ENCODE data around the gene NKX2-3.

Gene NKX2-3

DNA sequence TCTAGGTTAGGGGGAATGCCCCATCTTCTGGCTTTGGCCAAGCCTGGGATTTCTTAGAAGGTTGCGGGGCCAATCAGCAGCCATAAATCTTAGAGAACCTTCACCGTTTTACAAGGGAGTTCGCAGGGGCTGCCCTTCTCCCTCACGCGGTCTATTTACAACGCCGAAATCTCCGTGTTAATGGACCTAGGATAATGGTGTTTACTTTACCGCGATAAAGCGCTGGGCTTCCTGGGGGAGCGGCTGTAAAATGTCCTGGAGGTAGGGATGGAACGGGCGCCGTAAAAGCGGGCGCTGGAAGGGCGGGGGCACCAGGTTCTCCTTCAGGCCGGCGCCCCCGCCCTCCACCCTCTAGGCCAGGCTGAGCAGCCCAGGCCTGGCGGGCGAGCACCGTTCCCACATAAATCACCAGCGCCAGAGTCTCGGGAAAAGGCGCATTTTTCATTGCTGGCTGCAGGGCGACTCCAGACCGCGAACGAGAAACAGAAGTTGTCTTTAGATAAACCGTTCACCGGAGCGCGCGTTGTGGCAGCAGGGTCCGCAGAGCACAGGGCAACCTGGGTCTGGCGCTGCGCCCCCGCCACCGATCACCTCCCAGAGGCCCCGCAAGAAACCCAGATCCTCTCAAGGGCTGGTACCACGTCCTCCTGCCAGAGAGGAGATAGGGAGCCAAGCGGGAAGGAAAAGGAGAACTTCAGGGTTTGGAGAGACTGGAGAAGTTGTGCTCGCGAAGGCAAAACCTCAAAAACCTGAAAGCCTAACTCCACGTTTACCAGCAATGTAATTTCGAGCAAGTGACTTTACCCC is 12.5 kb upstream of the NKX2-3 start:
- Histone ChIP-seq H3K36me3 (ENCODE audit: control insufficient read depth in 2 of 2, insufficient read depth in 2 of 2, low read length in 2 of 2) (no peaks in the 10 kb centered on the region), H3K9me3 (ENCODE audit: control insufficient read depth in 2 of 2, low read length in 2 of 2) (no peaks in the 10 kb centered on the region), H3K4me3 (ENCODE audit: low read length in 2 of 2) (peak overlapping the region in 1 of 2 donors; percentile 8), H3K27ac (ENCODE audit: low read length) (no peak overlapping the region), H3K27me3 (ENCODE audit: control insufficient read depth in 1 of 2, insufficient read depth in 2 of 2, low read length in 2 of 2) (peaks cover 58 to 66% of the 10 kb centered on the region in 2 donors), H3K9ac (ENCODE audit: low read length in 2 of 2) (no peak overlapping the region), H3K4me1 (ENCODE audit: control insufficient read depth, insufficient read depth, low read length) (peaks cover 17% of the 10 kb centered on the region)

DNA sequence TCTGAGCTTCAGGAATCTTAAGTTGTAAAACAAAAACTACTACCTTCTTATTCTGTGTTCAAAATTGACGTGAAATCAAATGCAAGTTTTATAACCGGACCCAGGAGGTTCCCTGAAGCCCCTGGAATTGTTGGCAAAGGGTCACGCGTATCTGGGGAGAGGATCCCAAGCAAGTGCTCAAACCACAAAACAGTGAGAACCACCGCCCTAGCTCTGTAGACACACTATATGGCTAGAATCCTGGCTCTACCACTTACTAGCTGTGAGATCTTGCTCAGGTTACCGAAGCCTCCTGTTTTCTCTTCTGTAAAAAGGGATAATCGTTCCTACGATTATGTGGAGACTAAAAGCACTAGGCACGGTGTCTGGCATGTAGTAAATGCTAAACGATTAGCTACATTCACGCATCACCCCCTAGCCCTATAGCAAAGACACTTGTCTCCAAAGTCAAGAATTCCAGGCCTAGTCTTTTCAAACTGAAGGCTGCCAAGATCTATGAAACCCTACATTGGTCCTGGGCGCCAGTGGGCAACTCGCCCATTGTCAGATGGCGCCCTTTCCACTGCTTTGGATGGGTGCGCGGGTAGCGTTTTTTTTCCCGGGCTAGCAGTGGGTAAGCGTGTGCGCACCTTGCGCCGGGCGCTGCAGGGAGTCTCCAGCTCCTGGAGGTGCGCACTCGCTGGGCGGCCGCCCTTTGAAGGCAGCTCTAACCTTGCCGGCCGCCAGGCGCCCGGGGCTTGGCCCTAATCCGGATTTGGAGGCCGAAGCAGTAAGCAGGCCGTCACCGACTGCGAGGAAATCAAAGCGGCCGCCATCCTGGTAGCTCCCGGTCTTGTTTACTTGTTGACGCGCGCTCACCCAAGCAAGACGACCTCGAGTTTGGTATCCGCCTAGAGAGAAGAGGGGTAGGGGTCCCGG is 11.6 kb upstream of the NKX2-3 start:
- Histone ChIP-seq H3K4me3 (ENCODE audit: low read length in 2 of 2) (no peak overlapping the region), H3K27me3 (ENCODE audit: control insufficient read depth in 1 of 2, insufficient read depth in 2 of 2, low read length in 2 of 2) (peaks cover 64 to 67% of the 10 kb centered on the region in 2 donors), H3K9ac (ENCODE audit: low read length in 2 of 2) (no peak overlapping the region), H3K4me1 (ENCODE audit: control insufficient read depth, insufficient read depth, low read length) (peaks cover 17% of the 10 kb centered on the region), H3K9me3 (ENCODE audit: control insufficient read depth in 2 of 2, low read length in 2 of 2) (no peaks in the 10 kb centered on the region), H3K36me3 (ENCODE audit: control insufficient read depth in 2 of 2, insufficient read depth in 2 of 2, low read length in 2 of 2) (no peaks in the 10 kb centered on the region), H3K27ac (ENCODE audit: low read length) (no peak overlapping the region)

DNA sequence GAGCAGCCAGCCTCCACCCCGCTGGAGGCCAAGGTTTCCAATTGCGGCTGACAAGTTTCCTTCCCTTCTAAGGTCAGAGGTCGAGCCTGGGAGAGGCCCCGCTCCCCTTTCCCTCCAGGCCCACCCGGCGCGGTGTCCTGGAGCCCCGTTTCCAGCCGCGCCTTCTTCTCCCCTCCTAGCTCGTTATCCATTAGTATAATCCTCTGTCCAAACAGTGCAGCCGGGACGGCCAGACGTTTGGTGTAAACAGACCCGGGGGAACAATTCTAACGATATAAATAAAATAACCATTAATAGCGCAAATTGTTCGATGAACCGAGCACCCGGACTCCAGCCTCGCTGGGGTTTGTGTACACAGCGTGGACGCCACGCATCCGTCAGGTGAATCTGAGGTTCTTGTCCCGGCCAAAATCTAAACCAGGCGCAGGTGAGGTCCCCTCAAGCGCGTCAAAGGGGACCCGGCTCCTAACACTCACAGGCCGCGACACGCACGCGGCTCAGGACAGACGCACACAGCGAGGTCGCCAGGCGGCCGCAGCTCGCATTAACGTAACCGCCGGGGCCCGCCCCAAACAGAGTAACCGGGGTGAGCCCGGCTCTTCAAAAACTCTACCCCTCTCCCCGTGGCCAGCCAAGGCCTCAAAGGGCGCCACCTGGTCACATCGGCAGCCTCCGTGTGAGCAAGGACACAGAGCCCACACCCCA is 10.8 kb upstream of the NKX2-3 start:
- Histone ChIP-seq H3K9me3 (ENCODE audit: control insufficient read depth in 2 of 2, low read length in 2 of 2) (no peaks in the 10 kb centered on the region), H3K27ac (ENCODE audit: low read length) (no peak overlapping the region), H3K36me3 (ENCODE audit: control insufficient read depth in 2 of 2, insufficient read depth in 2 of 2, low read length in 2 of 2) (no peaks in the 10 kb centered on the region), H3K4me3 (ENCODE audit: low read length in 2 of 2) (no peak overlapping the region), H3K4me1 (ENCODE audit: control insufficient read depth, insufficient read depth, low read length) (peaks cover 17% of the 10 kb centered on the region), H3K9ac (ENCODE audit: low read length in 2 of 2) (no peak overlapping the region), H3K27me3 (ENCODE audit: control insufficient read depth in 1 of 2, insufficient read depth in 2 of 2, low read length in 2 of 2) (peaks cover 72 to 75% of the 10 kb centered on the region in 2 donors)

DNA sequence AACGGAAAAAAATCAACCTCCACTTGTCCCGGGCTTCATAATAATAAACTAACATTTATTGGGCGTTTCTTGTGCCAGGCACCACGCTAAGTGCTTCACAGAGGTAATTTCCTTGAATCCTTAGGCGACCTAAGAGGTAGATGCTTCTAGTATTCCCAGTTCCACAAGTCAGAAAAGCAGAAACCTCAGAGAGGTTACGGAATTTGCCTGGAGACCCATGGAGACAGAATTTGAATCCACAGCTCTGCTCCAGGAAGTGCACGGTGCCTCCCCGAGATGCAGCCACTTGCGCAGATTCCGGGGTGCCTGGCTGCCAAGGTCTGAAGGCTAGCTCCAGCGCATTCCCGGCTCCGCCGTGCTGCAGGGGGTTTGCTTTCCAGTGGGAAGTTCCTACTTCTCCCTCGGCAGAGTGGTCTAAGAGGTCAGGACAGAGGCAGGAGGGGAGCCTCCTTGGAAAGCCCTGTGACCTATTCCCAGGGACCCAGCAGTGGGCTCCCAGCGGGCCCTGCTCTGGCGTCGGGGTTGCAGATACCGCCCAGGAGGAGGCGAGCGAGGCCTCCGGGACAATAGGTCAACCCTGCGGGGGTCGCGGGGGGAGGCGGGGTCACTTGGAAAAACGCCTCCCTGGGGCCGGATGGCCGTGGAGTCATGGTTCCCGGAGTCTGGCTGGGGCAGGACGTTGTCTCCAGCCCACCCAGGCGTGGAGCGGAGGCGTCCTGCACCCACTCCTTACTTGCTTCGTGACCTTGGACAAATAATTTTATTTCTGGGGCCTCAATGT is 10.1 kb upstream of the NKX2-3 start:
- peaks cover 17% of the 10 kb centered on the region for H3K4me1 ChIP-seq (ENCODE audit: control insufficient read depth, insufficient read depth, low read length)
- H3K4me3 ChIP-seq (ENCODE audit: low read length in 2 of 2), result no peak overlapping the region
- H3K27me3 ChIP-seq (ENCODE audit: control insufficient read depth in 1 of 2, insufficient read depth in 2 of 2, low read length in 2 of 2), result peaks cover 79 to 82% of the 10 kb centered on the region in 2 donors
- no peak overlapping the region for H3K27ac ChIP-seq (ENCODE audit: low read length)
- H3K9me3 ChIP-seq (ENCODE audit: control insufficient read depth in 2 of 2, low read length in 2 of 2), result no peaks in the 10 kb centered on the region
- no peaks in the 10 kb centered on the region for H3K36me3 ChIP-seq (ENCODE audit: control insufficient read depth in 2 of 2, insufficient read depth in 2 of 2, low read length in 2 of 2)
- H3K9ac ChIP-seq (ENCODE audit: low read length in 2 of 2), result no peak overlapping the region

DNA sequence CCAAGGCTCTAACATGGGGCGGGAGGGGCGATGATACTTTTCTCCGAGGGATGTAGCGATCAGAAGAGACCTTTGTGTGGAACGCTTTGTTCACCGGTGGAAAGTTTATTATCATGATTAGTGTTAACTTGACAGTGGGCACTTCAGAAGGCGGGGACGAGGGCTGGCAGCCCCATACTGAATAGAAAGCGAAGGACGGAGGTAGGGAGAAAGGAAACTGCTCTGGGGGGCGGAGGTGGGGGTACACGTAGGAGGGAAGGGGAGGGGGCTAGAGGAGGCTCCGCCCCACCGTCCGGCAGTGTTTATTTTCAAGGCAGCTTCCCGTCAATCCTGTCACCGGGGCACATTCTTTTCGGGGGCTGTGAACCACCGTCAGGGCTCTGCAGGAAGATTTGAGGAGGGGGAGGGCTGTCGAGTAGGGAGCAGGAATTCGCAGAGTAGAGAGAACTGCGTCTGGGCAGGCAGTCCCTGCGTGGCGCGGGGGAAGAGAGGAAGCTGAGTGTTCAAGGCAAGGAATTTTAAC is 9.4 kb upstream of the NKX2-3 start:
- H3K27me3 ChIP-seq (ENCODE audit: control insufficient read depth in 1 of 2, insufficient read depth in 2 of 2, low read length in 2 of 2), result peaks cover 85 to 89% of the 10 kb centered on the region in 2 donors
- peaks cover 17% of the 10 kb centered on the region for H3K4me1 ChIP-seq (ENCODE audit: control insufficient read depth, insufficient read depth, low read length)
- no peak overlapping the region for H3K9ac ChIP-seq (ENCODE audit: low read length in 2 of 2)
- H3K9me3 ChIP-seq (ENCODE audit: control insufficient read depth in 2 of 2, low read length in 2 of 2), result no peaks in the 10 kb centered on the region
- no peaks in the 10 kb centered on the region for H3K36me3 ChIP-seq (ENCODE audit: control insufficient read depth in 2 of 2, insufficient read depth in 2 of 2, low read length in 2 of 2)
- no peak overlapping the region for H3K27ac ChIP-seq (ENCODE audit: low read length)
- peak overlapping the region; percentile 5 to 49 for H3K4me3 ChIP-seq (ENCODE audit: low read length in 2 of 2)

DNA sequence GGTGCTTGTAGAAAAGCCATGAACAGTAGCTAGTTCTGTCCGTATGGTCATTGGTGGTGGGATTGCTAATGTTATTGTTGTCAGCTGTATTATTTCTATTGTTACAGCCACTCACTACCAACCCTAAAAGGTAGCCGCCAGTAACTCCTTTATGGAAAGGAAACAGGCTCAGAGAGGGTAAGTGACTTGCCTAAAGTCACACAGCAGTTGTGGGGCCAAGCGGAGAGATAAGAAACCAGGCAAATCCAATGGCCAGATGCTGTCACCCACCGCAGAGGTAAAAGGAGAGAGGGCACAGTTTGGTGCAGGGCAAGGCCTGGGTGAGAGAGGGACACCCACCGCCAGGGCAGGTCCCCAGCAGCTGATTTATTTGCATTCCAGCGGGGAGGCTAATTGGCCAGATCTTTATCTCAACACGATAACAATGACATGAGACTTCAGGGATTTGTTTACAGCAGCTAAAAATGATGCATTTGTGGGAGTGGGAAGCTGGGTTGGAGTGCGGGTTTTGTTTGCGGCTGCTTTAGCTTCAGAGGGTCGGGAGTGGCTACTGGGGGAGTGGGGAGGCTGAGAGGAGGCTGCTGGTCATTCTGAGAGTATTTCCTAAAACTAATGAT is 8.6 kb upstream of the NKX2-3 start:
- H3K27ac ChIP-seq (ENCODE audit: low read length), result no peak overlapping the region
- no peaks in the 10 kb centered on the region for H3K36me3 ChIP-seq (ENCODE audit: control insufficient read depth in 2 of 2, insufficient read depth in 2 of 2, low read length in 2 of 2)
- peaks cover 89 to 92% of the 10 kb centered on the region in 2 donors for H3K27me3 ChIP-seq (ENCODE audit: control insufficient read depth in 1 of 2, insufficient read depth in 2 of 2, low read length in 2 of 2)
- no peak overlapping the region for H3K9ac ChIP-seq (ENCODE audit: low read length in 2 of 2)
- no peak overlapping the region for H3K4me3 ChIP-seq (ENCODE audit: low read length in 2 of 2)
- H3K9me3 ChIP-seq (ENCODE audit: control insufficient read depth in 2 of 2, low read length in 2 of 2), result no peaks in the 10 kb centered on the region
- H3K4me1 ChIP-seq (ENCODE audit: control insufficient read depth, insufficient read depth, low read length), result peaks cover 17% of the 10 kb centered on the region

DNA sequence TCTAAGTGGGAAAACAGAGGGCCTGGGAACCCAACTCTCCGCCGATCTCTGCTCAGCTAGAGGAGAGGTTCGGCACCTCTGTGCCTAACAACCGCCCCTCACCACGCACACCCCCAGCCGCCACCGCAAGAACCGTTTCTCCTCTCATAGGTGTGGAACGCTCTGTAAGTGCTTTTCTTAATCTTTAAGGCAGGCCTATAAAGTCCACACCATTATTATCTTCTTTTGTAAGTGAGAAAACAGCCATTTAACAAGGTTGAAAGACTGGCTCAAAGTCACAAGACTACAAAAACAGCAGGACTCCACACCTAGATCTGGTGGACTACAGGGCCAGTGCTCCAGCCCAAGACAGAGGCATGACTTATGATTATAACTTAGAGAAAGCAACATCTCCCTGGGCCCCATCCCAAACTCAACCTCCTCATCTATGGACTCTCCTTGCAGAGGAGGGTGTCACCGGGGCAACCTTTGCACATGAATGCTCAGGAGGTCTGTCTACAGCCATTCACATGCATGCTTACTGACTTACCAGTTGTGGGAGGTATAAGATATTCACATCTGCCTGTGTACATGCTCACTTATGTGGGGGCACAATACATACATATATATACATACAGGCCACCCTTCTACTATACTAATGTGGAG is 7.9 kb upstream of the NKX2-3 start:
- Histone ChIP-seq H3K27ac (ENCODE audit: low read length) (no peak overlapping the region), H3K4me1 (ENCODE audit: control insufficient read depth, insufficient read depth, low read length) (peaks cover 16% of the 10 kb centered on the region), H3K9me3 (ENCODE audit: control insufficient read depth in 2 of 2, low read length in 2 of 2) (no peaks in the 10 kb centered on the region), H3K9ac (ENCODE audit: low read length in 2 of 2) (no peak overlapping the region), H3K4me3 (ENCODE audit: low read length in 2 of 2) (no peak overlapping the region), H3K36me3 (ENCODE audit: control insufficient read depth in 2 of 2, insufficient read depth in 2 of 2, low read length in 2 of 2) (no peaks in the 10 kb centered on the region), H3K27me3 (ENCODE audit: control insufficient read depth in 1 of 2, insufficient read depth in 2 of 2, low read length in 2 of 2) (peaks cover 89 to 92% of the 10 kb centered on the region in 2 donors)

DNA sequence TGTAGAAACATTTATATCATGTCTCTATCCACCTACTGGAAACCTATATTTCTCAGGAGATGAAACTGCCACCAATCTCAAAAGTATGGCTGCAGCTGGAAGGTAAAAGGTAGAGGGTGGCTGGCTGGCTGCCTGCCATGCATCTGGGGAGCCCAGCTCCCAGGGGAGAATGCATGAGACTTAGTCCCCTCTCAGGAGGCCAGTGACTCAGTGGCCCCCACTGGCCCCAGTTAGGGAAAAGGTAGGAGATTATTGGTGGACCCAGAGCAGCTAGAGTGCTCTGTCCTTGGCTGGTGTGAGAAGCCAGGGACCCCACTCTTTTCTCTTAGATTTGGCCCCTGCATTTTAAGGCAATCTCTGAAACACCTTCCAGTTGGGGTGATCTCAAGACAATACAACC is 6.8 kb upstream of the NKX2-3 start:
- Histone ChIP-seq H3K36me3 (ENCODE audit: control insufficient read depth in 2 of 2, insufficient read depth in 2 of 2, low read length in 2 of 2) (no peaks in the 10 kb centered on the region), H3K9me3 (ENCODE audit: control insufficient read depth in 2 of 2, low read length in 2 of 2) (no peaks in the 10 kb centered on the region), H3K4me1 (ENCODE audit: control insufficient read depth, insufficient read depth, low read length) (peaks cover 12% of the 10 kb centered on the region), H3K4me3 (ENCODE audit: low read length in 2 of 2) (no peak overlapping the region), H3K9ac (ENCODE audit: low read length in 2 of 2) (no peak overlapping the region), H3K27ac (ENCODE audit: low read length) (no peak overlapping the region), H3K27me3 (ENCODE audit: control insufficient read depth in 1 of 2, insufficient read depth in 2 of 2, low read length in 2 of 2) (peaks cover 89 to 92% of the 10 kb centered on the region in 2 donors)

DNA sequence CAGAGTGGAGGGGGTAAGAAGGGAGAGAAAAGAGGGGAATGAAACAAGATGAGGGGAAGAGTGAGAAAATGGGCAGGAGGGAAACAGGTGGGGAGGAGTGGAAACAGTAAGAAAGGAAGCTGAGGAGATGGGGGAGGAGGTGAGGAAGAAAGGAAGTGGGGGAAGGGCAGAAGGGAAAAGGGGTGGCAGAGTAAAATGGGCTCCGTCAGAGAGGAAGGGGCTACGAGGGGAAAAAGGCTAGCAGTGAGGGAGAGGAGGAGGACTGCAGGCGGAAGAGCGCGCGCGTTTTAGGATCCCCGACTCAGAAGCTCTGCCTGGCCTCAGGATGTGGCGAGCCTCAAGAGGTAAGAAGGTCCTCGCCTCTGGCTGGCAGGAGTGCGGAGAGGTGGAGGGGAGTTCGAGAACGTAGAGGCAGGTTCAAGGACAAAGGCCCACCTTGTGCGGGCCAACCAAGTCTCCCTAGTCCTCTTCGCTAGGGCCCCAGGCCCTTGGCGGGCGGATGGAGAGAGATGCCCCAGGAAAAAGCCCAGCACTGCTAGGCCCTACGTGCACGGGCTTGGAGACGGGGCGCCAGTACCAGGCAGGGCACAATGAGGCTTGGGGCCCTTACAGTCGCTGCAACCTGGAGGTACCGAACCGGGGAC is 5.8 kb upstream of the NKX2-3 start:
- Histone ChIP-seq H3K4me3 (ENCODE audit: low read length in 2 of 2) (no peak overlapping the region), H3K9ac (ENCODE audit: low read length in 2 of 2) (no peak overlapping the region), H3K27ac (ENCODE audit: low read length) (no peak overlapping the region), H3K4me1 (ENCODE audit: control insufficient read depth, insufficient read depth, low read length) (peaks cover 12% of the 10 kb centered on the region), H3K36me3 (ENCODE audit: control insufficient read depth in 2 of 2, insufficient read depth in 2 of 2, low read length in 2 of 2) (no peaks in the 10 kb centered on the region), H3K27me3 (ENCODE audit: control insufficient read depth in 1 of 2, insufficient read depth in 2 of 2, low read length in 2 of 2) (peaks cover 89 to 92% of the 10 kb centered on the region in 2 donors), H3K9me3 (ENCODE audit: control insufficient read depth in 2 of 2, low read length in 2 of 2) (no peaks in the 10 kb centered on the region)

Measured in stomach smooth muscle (tissue), 2 donors.